Prostate gland (tissue), 2 donors: ENCODE results near the gene SRD5A1. TPM values are rescaled to one million over a fixed set of nuclear protein-coding genes. Genes with fewer than 3 reads are reported as not detected.

Experiments
- DNase-seq: peaks from one replicate; pipeline ENCODE4 v3.0.0-alpha.2; 2019; ENCODE audit warnings: low spot score
- H3K27ac ChIP-seq, 2 donors: fragments of 200-600 bp; sonication (generic); 2 replicates each; pipeline ENCODE4 v1.5.1; 2017 to 2019
- H3K27me3 ChIP-seq: fragments of 200-600 bp; sonication (generic); replicated peaks from 2 replicates; pipeline ENCODE4 v1.5.1; 2019; ENCODE audit not compliant: insufficient read depth
- H3K36me3 ChIP-seq, 2 donors: fragments of 200-600 bp; sonication (generic); 1 replicate in 1 of 2; 2 replicates in 1 of 2; pipeline versions ENCODE4 v1.5.1 to v1.8.1; 2017 to 2019
- H3K4me1 ChIP-seq: fragments of 200-600 bp; sonication (generic); replicated peaks from 2 replicates; pipeline ENCODE4 v1.5.1; 2019
- H3K4me3 ChIP-seq, 2 donors: fragments of 200-600 bp; sonication (generic); 2 replicates each; pipeline ENCODE4 v1.5.1; 2017 to 2019
- H3K9me3 ChIP-seq: fragments of 200-600 bp; sonication (generic); 2 replicates; pipeline ENCODE4 v1.5.1; 2017
- POLR2A ChIP-seq: fragments of 450-650 bp; IDR thresholded peaks from one replicate; pipeline ENCODE4 v1.6.1; 2016; ENCODE audit warnings: antibody characterized with exemption, mild to moderate bottlenecking
- POLR2AphosphoS5 ChIP-seq: sonication (generic); formaldehyde crosslinking; IDR thresholded peaks from one replicate; pipeline ENCODE4 v1.6.1; 2017; ENCODE audit warnings: antibody characterized with exemption
- WGBS: methylation state at CpG from one replicate; pipeline ENCODE4 v1.1.5; 2018; 5-methylcytosine and 5-hydroxymethylcytosine counted together
- intact Hi-C: fragments of 100-400 bp; cut with DNase I; formaldehyde crosslinking; loops from one replicate; pipeline ENCODE4 v1.14.2; 2022
- total RNA-seq, 2 donors: library from RNA; depleted of rRNA; stranded (reverse); fragments of >200 nt; gene quantifications; one replicate each; pipeline ENCODE4 v1.1.0, GENCODE V29; 2016
- TF ChIP-seq, protein P1 (sequence below), 4 experiments: fragments of 200-600 bp in 2 of 4; fragments of 450-650 bp in 2 of 4; sonication (generic) in 2 of 4; IDR thresholded peaks; 1 replicate in 3 of 4; 2 replicates in 1 of 4; pipeline ENCODE4 v1.5.1; 2016 to 2019; ENCODE audit warnings: antibody characterized with exemption in 4 of 4, mild to moderate bottlenecking in 2 of 4, moderate library complexity in 2 of 4

SRD5A1 gene
- total RNA-seq, 2 donors from 2014 or later = 9.4 to 29.3 TPM

DNA sequence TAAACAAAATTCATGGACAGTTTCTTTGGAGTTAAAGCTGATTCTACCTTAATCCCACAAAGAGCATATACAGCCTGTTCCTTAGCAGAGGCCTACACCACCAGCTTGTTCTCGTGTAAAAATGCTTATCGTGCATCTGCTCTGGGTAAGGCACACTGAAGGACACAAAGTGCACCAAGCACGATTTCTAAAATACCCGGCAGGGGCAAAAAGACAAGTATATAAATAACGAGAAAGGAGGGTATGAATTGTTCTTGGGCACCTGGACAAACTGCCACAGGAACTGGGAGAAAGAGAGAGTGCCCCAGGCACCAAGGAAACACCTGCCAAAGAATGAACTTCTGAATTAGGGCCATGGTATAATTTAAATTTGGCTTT is 25.7 kb upstream of the SRD5A1 start:
- no peaks in the 10 kb centered on the region for H3K27me3 ChIP-seq
- intact Hi-C loops = no loop called here
- no peak overlapping the region for H3K4me3 ChIP-seq
- no peak for DNase-seq
- H3K4me1 ChIP-seq = no peaks in the 10 kb centered on the region
- TF ChIP-seq, protein P1, sequence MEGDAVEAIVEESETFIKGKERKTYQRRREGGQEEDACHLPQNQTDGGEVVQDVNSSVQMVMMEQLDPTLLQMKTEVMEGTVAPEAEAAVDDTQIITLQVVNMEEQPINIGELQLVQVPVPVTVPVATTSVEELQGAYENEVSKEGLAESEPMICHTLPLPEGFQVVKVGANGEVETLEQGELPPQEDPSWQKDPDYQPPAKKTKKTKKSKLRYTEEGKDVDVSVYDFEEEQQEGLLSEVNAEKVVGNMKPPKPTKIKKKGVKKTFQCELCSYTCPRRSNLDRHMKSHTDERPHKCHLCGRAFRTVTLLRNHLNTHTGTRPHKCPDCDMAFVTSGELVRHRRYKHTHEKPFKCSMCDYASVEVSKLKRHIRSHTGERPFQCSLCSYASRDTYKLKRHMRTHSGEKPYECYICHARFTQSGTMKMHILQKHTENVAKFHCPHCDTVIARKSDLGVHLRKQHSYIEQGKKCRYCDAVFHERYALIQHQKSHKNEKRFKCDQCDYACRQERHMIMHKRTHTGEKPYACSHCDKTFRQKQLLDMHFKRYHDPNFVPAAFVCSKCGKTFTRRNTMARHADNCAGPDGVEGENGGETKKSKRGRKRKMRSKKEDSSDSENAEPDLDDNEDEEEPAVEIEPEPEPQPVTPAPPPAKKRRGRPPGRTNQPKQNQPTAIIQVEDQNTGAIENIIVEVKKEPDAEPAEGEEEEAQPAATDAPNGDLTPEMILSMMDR (IDR thresholded peaks at IDR 0.05) = no peak
- no peak for TF ChIP-seq POLR2A
- TF ChIP-seq POLR2AphosphoS5 = no peak
- H3K27ac ChIP-seq = no peak overlapping the region
- 75% methylated on average over 5 of the region's 5 CpGs for WGBS
- no peaks in the 10 kb centered on the region for H3K9me3 ChIP-seq
- H3K36me3 ChIP-seq = peaks cover 0 to 4% of the 10 kb centered on the region in 2 donors

DNA sequence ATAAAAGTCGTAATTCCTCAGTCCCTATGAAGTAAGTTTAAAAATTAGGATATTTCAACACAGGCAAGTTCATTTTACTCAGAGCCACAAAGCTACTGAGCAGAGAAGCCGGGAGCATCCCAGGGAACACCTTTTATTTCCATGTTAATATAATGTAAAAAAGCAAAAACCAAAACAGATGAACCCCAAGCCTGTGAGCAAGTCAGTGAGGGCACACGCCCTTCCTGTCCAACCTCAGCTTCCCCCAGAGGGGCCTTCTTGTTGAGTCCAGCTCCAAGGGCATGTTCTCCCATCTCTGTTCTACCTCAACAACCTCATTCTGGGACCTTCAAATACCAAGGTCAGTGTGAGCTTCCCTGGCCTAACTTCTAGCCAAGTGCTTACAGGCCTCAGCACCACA is 25.2 kb upstream of the SRD5A1 start:
- H3K27ac ChIP-seq = no peak overlapping the region
- 92% methylated on average over 3 of the region's 3 CpGs for WGBS
- no peaks in the 10 kb centered on the region for H3K9me3 ChIP-seq
- no peak for TF ChIP-seq POLR2A
- no peak for TF ChIP-seq POLR2AphosphoS5
- TF ChIP-seq, protein P1 (IDR thresholded peaks at IDR 0.05) = no peak
- no peaks in the 10 kb centered on the region for H3K27me3 ChIP-seq
- intact Hi-C loops = no loop called here
- no peak overlapping the region for H3K4me3 ChIP-seq
- no peaks in the 10 kb centered on the region for H3K4me1 ChIP-seq
- H3K36me3 ChIP-seq = peaks cover 0 to 4% of the 10 kb centered on the region in 2 donors
- no peak for DNase-seq

DNA sequence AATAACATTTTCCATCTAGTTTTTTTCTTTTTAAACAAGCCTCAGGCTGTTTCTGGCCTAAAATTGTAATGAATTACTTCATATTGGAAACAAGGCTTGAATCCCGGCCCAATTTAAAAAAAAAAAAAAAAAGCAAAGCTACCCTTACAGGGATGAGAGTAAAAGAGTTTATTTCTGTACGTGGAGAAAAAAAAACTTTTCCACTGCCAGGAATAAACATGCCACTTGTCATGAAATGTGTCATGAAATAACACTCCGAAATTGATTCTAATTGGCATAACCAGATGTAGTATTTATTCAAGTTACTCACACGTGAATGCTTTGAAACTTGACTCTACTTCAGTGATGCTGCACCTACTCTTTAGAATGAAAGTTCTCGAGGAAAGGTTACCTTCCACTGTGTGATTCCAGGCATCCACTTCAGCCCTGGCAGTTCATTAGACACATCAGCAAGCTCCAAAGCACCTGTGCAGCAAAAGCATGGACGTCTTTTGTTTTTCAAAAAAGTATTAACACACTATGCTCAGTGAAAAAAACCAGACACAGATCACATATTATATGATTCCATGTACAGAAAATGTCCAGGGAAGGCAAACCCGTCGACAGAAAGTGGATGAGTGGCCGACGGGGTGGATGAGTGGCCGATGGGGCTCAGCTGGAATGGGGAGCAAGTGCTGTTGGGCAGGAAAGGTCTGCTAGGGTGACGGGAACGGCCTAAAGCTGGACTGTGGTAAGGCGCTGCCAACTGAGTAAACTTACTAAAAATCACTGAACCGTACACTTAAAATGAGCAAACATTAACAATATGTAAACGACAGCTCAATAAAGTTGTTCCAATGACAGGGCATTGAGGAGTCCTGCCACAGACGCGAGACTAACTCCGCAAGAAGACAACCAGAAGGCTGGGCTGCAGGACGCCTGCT is 21.6 kb upstream of the SRD5A1 start:
- Histone ChIP-seq H3K27ac (no peak overlapping the region), H3K4me3 (no peak overlapping the region), H3K36me3 (peaks cover 4 to 10% of the 10 kb centered on the region in 2 donors), H3K4me1 (no peaks in the 10 kb centered on the region), H3K27me3 (no peaks in the 10 kb centered on the region), H3K9me3 (no peaks in the 10 kb centered on the region)
- intact Hi-C loops = no loop called here
- TF ChIP-seq POLR2A (no peak), POLR2AphosphoS5 (peak; percentile 38)
- no peak for DNase-seq
- 59% methylated on average over 20 of the region's 20 CpGs for WGBS

DNA sequence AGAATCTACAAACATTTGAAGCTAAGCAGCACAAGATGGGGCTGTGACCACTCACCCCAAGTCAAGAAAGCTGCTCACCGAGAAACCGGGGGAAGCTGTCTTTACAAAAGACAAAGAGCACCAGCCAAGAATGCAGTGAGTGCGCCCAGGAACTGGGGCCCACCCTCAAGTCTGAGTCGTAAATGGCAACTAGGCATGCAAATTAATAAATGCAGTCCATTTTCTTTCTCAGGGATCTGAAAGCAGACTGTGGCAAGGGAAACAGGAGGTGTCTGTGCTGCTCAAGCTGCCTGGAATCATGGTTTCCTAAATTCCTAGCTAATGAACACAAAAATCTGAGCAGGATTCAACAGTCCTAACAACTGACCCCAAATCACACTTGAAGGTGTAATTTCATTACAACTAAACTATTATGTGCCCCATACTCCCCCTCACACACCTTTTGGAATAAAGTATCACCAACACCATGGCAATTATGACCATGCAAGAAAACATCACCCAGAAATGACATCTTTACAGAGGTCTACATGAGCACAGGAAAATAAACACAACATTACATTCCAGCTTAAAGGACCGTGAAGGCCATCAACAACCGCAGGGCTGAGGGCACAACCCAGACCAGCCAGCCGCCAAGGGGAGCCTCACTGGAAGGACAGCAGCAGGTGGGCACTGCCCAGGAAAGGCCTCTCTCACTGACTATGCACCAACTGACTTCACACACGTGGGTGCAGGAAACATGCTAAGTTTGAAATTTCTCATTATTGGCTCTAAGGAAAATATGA is 18.0 kb upstream of the SRD5A1 start:
- TF ChIP-seq POLR2AphosphoS5 (no peak), POLR2A (no peak)
- TF ChIP-seq, protein P1 (IDR thresholded peaks at IDR 0.05) = no peak
- no peak for DNase-seq
- Histone ChIP-seq H3K27me3 (no peaks in the 10 kb centered on the region), H3K9me3 (no peaks in the 10 kb centered on the region), H3K4me3 (no peak overlapping the region), H3K4me1 (no peaks in the 10 kb centered on the region), H3K36me3 (peaks cover 0 to 12% of the 10 kb centered on the region in 2 donors), H3K27ac (peak overlapping the region in 1 of 2 donors; percentile 7)
- intact Hi-C loops = no loop called here
- 49% methylated on average over 8 of the region's 8 CpGs for WGBS

DNA sequence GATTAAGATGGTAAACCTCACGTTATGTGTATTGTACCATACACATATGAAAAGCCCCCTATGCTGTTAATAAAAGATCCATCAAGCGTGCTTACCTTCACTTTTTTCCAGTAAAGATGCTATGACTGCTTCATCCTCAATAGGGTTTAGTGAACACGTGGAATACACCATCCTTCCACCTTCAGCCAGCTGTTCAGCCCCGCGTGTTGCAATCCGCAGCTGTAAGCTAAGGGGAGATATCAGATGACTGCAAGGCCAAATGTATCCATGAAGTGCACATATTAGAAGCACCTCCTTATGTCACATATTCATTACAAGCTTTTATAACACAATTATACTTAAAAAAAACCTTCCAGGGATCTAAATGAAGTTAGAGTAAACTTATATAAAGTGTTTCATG is 16.6 kb upstream of the SRD5A1 start:
- H3K27me3 ChIP-seq = no peaks in the 10 kb centered on the region
- no peaks in the 10 kb centered on the region for H3K9me3 ChIP-seq
- H3K4me3 ChIP-seq = no peak overlapping the region
- peaks cover 0 to 15% of the 10 kb centered on the region in 2 donors for H3K36me3 ChIP-seq
- 90% methylated on average over 6 of the region's 6 CpGs for WGBS
- H3K4me1 ChIP-seq = no peaks in the 10 kb centered on the region
- no peak overlapping the region for H3K27ac ChIP-seq
- intact Hi-C loops = no loop called here
- no peak for DNase-seq
- TF ChIP-seq POLR2AphosphoS5 = no peak
